Duodenal mucosa (tissue), 2 donors: Measurements from ENCODE around the gene SDF2L1.

Experiments used
- H3K27ac ChIP-seq: one replicate; pipeline ENCODE4 v1.7.0; 2013; ENCODE audit warnings: low read depth, low read length
- H3K27me3 ChIP-seq, 2 donors: one replicate each; pipeline ENCODE4 v1.7.0; 2013; ENCODE audit warnings: low read length in 2 of 2, control low read depth in 1 of 2; ENCODE audit not compliant: insufficient read depth in 2 of 2, control insufficient read depth in 1 of 2
- H3K36me3 ChIP-seq, 2 donors: one replicate each; pipeline ENCODE4 v1.7.0; 2013; ENCODE audit warnings: low read length in 2 of 2, control low read depth in 1 of 2; ENCODE audit not compliant: insufficient read depth in 2 of 2, control insufficient read depth in 1 of 2
- H3K4me1 ChIP-seq, 2 donors: one replicate each; pipeline ENCODE4 v1.7.0; 2013; ENCODE audit warnings: low read length in 2 of 2, control low read depth in 1 of 2; ENCODE audit not compliant: insufficient read depth in 2 of 2, control insufficient read depth in 1 of 2
- H3K4me3 ChIP-seq, 2 donors: one replicate each; pipeline ENCODE4 v1.7.0; 2013; ENCODE audit warnings: low read length in 2 of 2, low read depth in 1 of 2
- H3K9ac ChIP-seq, 2 donors: one replicate each; pipeline ENCODE4 v1.7.0; 2013; ENCODE audit warnings: low read length in 2 of 2, low read depth in 1 of 2
- H3K9me3 ChIP-seq, 2 donors: one replicate each; pipeline ENCODE4 v1.7.0; 2013; ENCODE audit warnings: low read length in 2 of 2, control low read depth in 1 of 2; ENCODE audit not compliant: control insufficient read depth in 1 of 2

SDF2L1 gene

GRCh38 chr22:21650823-21651520 lies 8.9 kb downstream of the SDF2L1 start:
- H3K9ac ChIP-seq = peak overlapping the region; percentile 50 to 57
- H3K36me3 ChIP-seq = peaks cover 0 to 21% of the 10 kb centered on the region in 2 donors
- no peaks in the 10 kb centered on the region for H3K27me3 ChIP-seq
- H3K9me3 ChIP-seq = no peaks in the 10 kb centered on the region
- no peak overlapping the region for H3K27ac ChIP-seq
- H3K4me1 ChIP-seq = peaks cover 9 to 25% of the 10 kb centered on the region in 2 donors
- H3K4me3 ChIP-seq = peak overlapping the region; percentile 73 to 80

GRCh38 chr22:21651521-21652009 lies 9.5 kb downstream of the SDF2L1 start:
- Histone ChIP-seq H3K4me1 (peaks cover 9 to 22% of the 10 kb centered on the region in 2 donors), H3K9me3 (no peaks in the 10 kb centered on the region), H3K27me3 (no peaks in the 10 kb centered on the region), H3K36me3 (peaks cover 0 to 16% of the 10 kb centered on the region in 2 donors), H3K4me3 (peak overlapping the region; percentile 73 to 80), H3K9ac (peak overlapping the region; percentile 50 to 57), H3K27ac (no peak overlapping the region)

- H3K36me3 ChIP-seq = peaks cover 0 to 13% of the 10 kb centered on the region in 2 donors
- H3K27ac ChIP-seq = no peak overlapping the region
- H3K9me3 ChIP-seq = no peaks in the 10 kb centered on the region
- peak overlapping the region; percentile 73 to 80 for H3K4me3 ChIP-seq
- peak overlapping the region; percentile 50 to 60 for H3K9ac ChIP-seq
- no peaks in the 10 kb centered on the region for H3K27me3 ChIP-seq
- H3K4me1 ChIP-seq = peaks cover 9 to 22% of the 10 kb centered on the region in 2 donors
These were observed 10.0 kb downstream of the SDF2L1 start for GRCh38 chr22:21652010-21652546.

GRCh38 chr22:21652547-21653545 lies 10.7 kb downstream of the SDF2L1 start:
- peak overlapping the region; percentile 73 to 80 for H3K4me3 ChIP-seq

GRCh38 chr22:21657020-21657359 lies 14.9 kb downstream of the SDF2L1 start:
- Histone ChIP-seq H3K27me3 (no peaks in the 10 kb centered on the region), H3K27ac (no peak overlapping the region), H3K9ac (no peak overlapping the region), H3K4me1 (peaks cover 0 to 19% of the 10 kb centered on the region in 2 donors), H3K36me3 (no peaks in the 10 kb centered on the region), H3K4me3 (peak overlapping the region; percentile 65 to 74), H3K9me3 (no peaks in the 10 kb centered on the region)

More at GRCh38 chr22:21652547-21653545, 10.7 kb downstream of the SDF2L1 start:
- Histone ChIP-seq H3K27me3 (no peaks in the 10 kb centered on the region), H3K4me1 (peaks cover 9 to 24% of the 10 kb centered on the region in 2 donors), H3K27ac (no peak overlapping the region), H3K36me3 (peaks cover 0 to 10% of the 10 kb centered on the region in 2 donors), H3K9ac (peak overlapping the region in 1 of 2 donors; percentile 60), H3K9me3 (no peaks in the 10 kb centered on the region)

- no peaks in the 10 kb centered on the region for H3K27me3 ChIP-seq
- no peaks in the 10 kb centered on the region for H3K9me3 ChIP-seq
- H3K9ac ChIP-seq = peak overlapping the region in 1 of 2 donors; percentile 57
- no peak overlapping the region for H3K27ac ChIP-seq
- H3K4me1 ChIP-seq = peaks cover 0 to 15% of the 10 kb centered on the region in 2 donors
- H3K36me3 ChIP-seq = no peaks in the 10 kb centered on the region
- peak overlapping the region; percentile 65 to 74 for H3K4me3 ChIP-seq
These were observed 15.4 kb downstream of the SDF2L1 start for GRCh38 chr22:21657360-21658032.

GRCh38 chr22:21659864-21660525 lies 17.9 kb downstream of the SDF2L1 start:
- no peaks in the 10 kb centered on the region for H3K9me3 ChIP-seq
- no peak overlapping the region for H3K27ac ChIP-seq
- H3K36me3 ChIP-seq = no peaks in the 10 kb centered on the region
- peaks cover 0 to 10% of the 10 kb centered on the region in 2 donors for H3K4me1 ChIP-seq
- H3K9ac ChIP-seq = no peak overlapping the region
- H3K27me3 ChIP-seq = no peaks in the 10 kb centered on the region
- H3K4me3 ChIP-seq = no peak overlapping the region

GRCh38 chr22:21660904-21661303 lies 18.8 kb downstream of the SDF2L1 start:
- Histone ChIP-seq H3K27me3 (no peaks in the 10 kb centered on the region), H3K4me3 (no peak overlapping the region), H3K9me3 (no peaks in the 10 kb centered on the region)

GRCh38 chr22:21661991-21662390 lies 19.9 kb downstream of the SDF2L1 start:
- no peaks in the 10 kb centered on the region for H3K36me3 ChIP-seq
- H3K27me3 ChIP-seq = no peaks in the 10 kb centered on the region
- H3K27ac ChIP-seq = no peak overlapping the region
- H3K9ac ChIP-seq = no peak overlapping the region
- H3K9me3 ChIP-seq = no peaks in the 10 kb centered on the region
- no peak overlapping the region for H3K4me3 ChIP-seq
- H3K4me1 ChIP-seq = peaks cover 3 to 17% of the 10 kb centered on the region in 2 donors

More at GRCh38 chr22:21660904-21661303, 18.8 kb downstream of the SDF2L1 start:
- no peak overlapping the region for H3K27ac ChIP-seq
- no peaks in the 10 kb centered on the region for H3K36me3 ChIP-seq
- no peak overlapping the region for H3K9ac ChIP-seq
- peaks cover 0 to 16% of the 10 kb centered on the region in 2 donors for H3K4me1 ChIP-seq
